PC-3 (cell line): ENCODE results near the gene ZFYVE28. TPM values are rescaled to one million over a fixed set of nuclear protein-coding genes. Genes with fewer than 3 reads are reported as not detected.

ENCODE experiments used
- ATAC-seq: fragments of 200-7000 bp; cut with Tn5 transposase; 2 replicates; pipeline ENCODE4 v1.9.1; 2020; ENCODE audit warnings: mild to moderate bottlenecking, moderate library complexity
- BruUV-seq: library from RNA; stranded (reverse); fragments of 400-500 nt; replicated peaks from 2 replicates; lab custom pipeline; 2021; lab: Mats Ljungman, UMichigan
- CTCF ChIA-PET: fragments of 300-600 bp; sonication (Branson Sonifier 250); formaldehyde crosslinking; loops from one replicate; lab custom pipeline; 2022; ENCODE audit warnings: antibody characterized with exemption; lab: Charles Lee
- POLR2A ChIA-PET: fragments of 300-600 bp; sonication (Branson Sonifier 250); formaldehyde crosslinking; loops from one replicate; lab custom pipeline; 2022; ENCODE audit warnings: antibody characterized with exemption; ENCODE audit not compliant: unreplicated experiment; lab: Charles Lee
- DNase-seq: peaks from one replicate; pipeline ENCODE4 v3.0.0-alpha.2; 2015
- H2AFZ ChIP-seq: fragments of 300-600 bp; sonication (generic); 2 replicates; pipeline ENCODE4 v1.6.0; 2016; ENCODE audit warnings: antibody characterized with exemption, low read length
- H3F3A ChIP-seq: fragments of 300-600 bp; sonication (generic); one replicate; pipeline ENCODE4 v1.6.0; 2017; ENCODE audit warnings: antibody characterized with exemption, low read length, control low read depth, mild to moderate bottlenecking; ENCODE audit not compliant: unreplicated experiment
- H3K27ac ChIP-seq: fragments of 300-600 bp; sonication (generic); 2 replicates; pipeline ENCODE4 v1.5.1; 2016; ENCODE audit warnings: mild to moderate bottlenecking, low read length
- H3K27me3 ChIP-seq: fragments of 300-600 bp; sonication (generic); 2 replicates; pipeline ENCODE4 v1.6.1; 2016; ENCODE audit warnings: low read length, mixed read lengths
- H3K36me3 ChIP-seq: fragments of 300-600 bp; sonication (generic); 2 replicates; pipeline ENCODE4 v1.6.1; 2016; ENCODE audit warnings: low read depth, mixed run types, low read length, mixed read lengths
- H3K4me1 ChIP-seq: fragments of 300-600 bp; sonication (generic); 2 replicates; pipeline ENCODE4 v1.5.1; 2016; ENCODE audit warnings: low read length; ENCODE audit not compliant: insufficient read depth
- H3K4me2 ChIP-seq: fragments of 300-600 bp; sonication (generic); 2 replicates; pipeline ENCODE4 v1.6.0; 2016; ENCODE audit warnings: low read length
- H3K4me3 ChIP-seq: fragments of 300-600 bp; sonication (generic); 2 replicates; pipeline ENCODE4 v1.5.1; 2016; ENCODE audit warnings: mild to moderate bottlenecking, low read length, mixed read lengths
- H3K79me2 ChIP-seq: fragments of 300-600 bp; sonication (generic); 2 replicates; pipeline ENCODE4 v1.6.1; 2017; ENCODE audit warnings: low read length, mixed read lengths
- H3K9ac ChIP-seq: fragments of 300-600 bp; sonication (generic); 2 replicates; pipeline ENCODE4 v1.6.0; 2016; ENCODE audit warnings: mild to moderate bottlenecking, low read length
- H3K9me2 ChIP-seq: fragments of 300-600 bp; sonication (generic); replicated peaks from 2 replicates; pipeline ENCODE4 v1.6.1; 2016; ENCODE audit warnings: mixed run types, low read length, mixed read lengths
- H3K9me3 ChIP-seq: fragments of 300-600 bp; sonication (generic); 2 replicates; pipeline ENCODE4 v1.6.1; 2016; ENCODE audit warnings: low read length, mixed read lengths
- H4K20me1 ChIP-seq: fragments of 300-600 bp; sonication (generic); 2 replicates; pipeline ENCODE4 v1.6.1; 2016; ENCODE audit warnings: low read length, mixed read lengths
- CTCF ChIP-seq: fragments of 300-600 bp; sonication (generic); conservative IDR thresholded peaks from 2 replicates; pipeline ENCODE4 v1.5.1; 2017; ENCODE audit warnings: antibody characterized with exemption, low read depth, mild to moderate bottlenecking, low read length
- EZH2 ChIP-seq: fragments of 300-600 bp; sonication (generic); IDR thresholded peaks from one replicate; pipeline ENCODE4 v1.6.1; 2017; ENCODE audit warnings: antibody characterized with exemption, mild to moderate bottlenecking, low read length; ENCODE audit not compliant: unreplicated experiment
- EZH2phosphoT487 ChIP-seq: fragments of 300-600 bp; sonication (generic); IDR thresholded peaks from 2 replicates; pipeline ENCODE4 v1.6.1; 2018; ENCODE audit warnings: mild to moderate bottlenecking, antibody characterized with exemption, low read length, borderline replicate concordance
- intact Hi-C: fragments of 100-400 bp; cut with micrococcal nuclease; formaldehyde crosslinking; loops from 2 replicates; pipeline ENCODE4 v1.9.0; 2023
- total RNA-seq: library from RNA; depleted of rRNA; stranded (reverse); fragments of >200 nt; gene quantifications from 2 replicates; pipeline ENCODE4 v1.2.3, GENCODE V29; 2014

ZFYVE28 gene
- total RNA-seq, 1 experiment from 2014 or later = 8.0 TPM

GRCh38 chr4:2426711-2427275 lies 8.3 kb upstream of the ZFYVE28 start:
- POLR2A ChIA-PET = no interaction called here

GRCh38 chr4:2426069-2426397 lies 7.6 kb upstream of the ZFYVE28 start:
- Histone ChIP-seq H4K20me1 (no peaks in the 10 kb centered on the region), H3K4me2 (no peak overlapping the region), H3K9me3 (no peaks in the 10 kb centered on the region), H3K9ac (no peak overlapping the region), H3K4me1 (no peaks in the 10 kb centered on the region; the same call in 1 of the 2 replicates), H3K4me3 (no peak overlapping the region), H3K27me3 (no peaks in the 10 kb centered on the region), H2AFZ (no peak overlapping the region), H3K79me2 (no peaks in the 10 kb centered on the region), H3F3A (no peaks in the 10 kb centered on the region), H3K36me3 (no peaks in the 10 kb centered on the region), H3K9me2 (no peaks in the 10 kb centered on the region), H3K27ac (no peak overlapping the region)
- intact Hi-C loops = no loop called here
- ATAC-seq = no peak
- TF ChIP-seq EZH2phosphoT487 = no peak
- TF ChIP-seq EZH2 = no peak
- TF ChIP-seq CTCF = no peak
- CTCF ChIA-PET = no interaction called here
- no peak for DNase-seq
- POLR2A ChIA-PET = no interaction called here
- BruUV-seq = no TSS peak

More at GRCh38 chr4:2426711-2427275, 8.3 kb upstream of the ZFYVE28 start:
- no peak overlapping the region for H3K4me3 ChIP-seq
- no peak overlapping the region for H2AFZ ChIP-seq
- BruUV-seq = no TSS peak
- TF ChIP-seq CTCF = no peak
- TF ChIP-seq EZH2 = no peak
- TF ChIP-seq EZH2phosphoT487 = no peak
- ATAC-seq (no peak), DNase-seq (no peak)
- H3K4me1 ChIP-seq = no peaks in the 10 kb centered on the region; the same call in 1 of the 2 replicates
- H4K20me1 ChIP-seq = no peaks in the 10 kb centered on the region
- CTCF ChIA-PET = no interaction called here
- no peaks in the 10 kb centered on the region for H3K9me3 ChIP-seq
- intact Hi-C loops = no loop called here
- H3K27ac ChIP-seq = no peak overlapping the region
- H3K9me2 ChIP-seq = no peaks in the 10 kb centered on the region
- no peaks in the 10 kb centered on the region for H3K79me2 ChIP-seq
- H3K4me2 ChIP-seq = no peak overlapping the region
- H3K36me3 ChIP-seq = no peaks in the 10 kb centered on the region
- H3K27me3 ChIP-seq = no peaks in the 10 kb centered on the region
- H3F3A ChIP-seq = no peaks in the 10 kb centered on the region
- no peak overlapping the region for H3K9ac ChIP-seq

GRCh38 chr4:2425386-2426068 lies 7.1 kb upstream of the ZFYVE28 start:
- H3K27ac ChIP-seq = no peak overlapping the region
- DNase-seq (no peak), ATAC-seq (no peak)
- H3K9me2 ChIP-seq = no peaks in the 10 kb centered on the region
- no peaks in the 10 kb centered on the region for H3K27me3 ChIP-seq
- H2AFZ ChIP-seq = no peak overlapping the region
- ChIA-PET POLR2A (no interaction called here), CTCF (no interaction called here)
- no peaks in the 10 kb centered on the region for H3K79me2 ChIP-seq
- H3K4me2 ChIP-seq = no peak overlapping the region
- no TSS peak for BruUV-seq
- intact Hi-C loops = no loop called here
- H3K9me3 ChIP-seq = no peaks in the 10 kb centered on the region
- no peak overlapping the region for H3K9ac ChIP-seq
- H3K36me3 ChIP-seq = no peaks in the 10 kb centered on the region
- H4K20me1 ChIP-seq = no peaks in the 10 kb centered on the region
- H3K4me3 ChIP-seq = no peak overlapping the region
- H3K4me1 ChIP-seq = no peaks in the 10 kb centered on the region; the same call in 1 of the 2 replicates
- TF ChIP-seq EZH2phosphoT487 = no peak
- no peak for TF ChIP-seq EZH2
- no peak for TF ChIP-seq CTCF
- no peaks in the 10 kb centered on the region for H3F3A ChIP-seq
